Pancreas (tissue), 10 donors: ENCODE data around the gene USP6. TPM values are rescaled to one million over a fixed set of nuclear protein-coding genes. Genes with fewer than 3 reads are reported as not detected.
"Not testable (repeated sequence)": the region's sequence is repeated elsewhere in the genome, so short reads cannot be mapped to it uniquely, and the experiment has no call there.

ENCODE experiments used
- ATAC-seq, 4 donors: fragments of 200-7000 bp; cut with Tn5 transposase; one replicate each; pipeline versions ENCODE4 v1.8.0 to v1.9.1; 2020; ENCODE audit warnings: mild to moderate bottlenecking in 4 of 4, moderate library complexity in 4 of 4
- DNase-seq, 6 donors: peaks; one replicate each; pipeline ENCODE4 v3.0.0-alpha.2; 2020
- FAIRE-seq: peaks from 2 replicates; lab custom pipeline; 2012; peaks lifted over from hg19 to GRCh38; lab: Jason Lieb, UNC
- H3K27ac ChIP-seq, 4 donors: fragments of 200-600 bp; sonication (generic); 1 replicate in 3 of 4; 2 replicates in 1 of 4; pipeline versions ENCODE4 v1.5.0 to v1.8.0; 2020
- H3K27me3 ChIP-seq, 4 donors: fragments of 200-600 bp; one replicate each; pipeline ENCODE4 v1.8.0; 2021
- H3K36me3 ChIP-seq, 3 donors: fragments of 200-600 bp; sonication (generic) in 1 of 3; one replicate each; pipeline versions ENCODE4 v1.5.0 to v1.8.0; 2020 to 2021
- H3K4me1 ChIP-seq, 3 donors: fragments of 200-600 bp; one replicate each; pipeline ENCODE4 v1.8.0; 2021
- H3K4me3 ChIP-seq, 4 donors: fragments of 200-600 bp; sonication (generic) in 2 of 4; one replicate each; pipeline versions ENCODE4 v1.5.0 to v1.8.0; 2020 to 2021
- H3K9me3 ChIP-seq, 4 donors: fragments of 200-600 bp; one replicate each; pipeline ENCODE4 v1.8.0; 2021
- CTCF ChIP-seq, 4 donors: fragments of 200-600 bp; sonication (generic) in 3 of 4; IDR thresholded peaks; one replicate each; pipeline versions ENCODE4 v1.5.0 to v1.8.0; 2021; ENCODE audit warnings: antibody characterized with exemption in 4 of 4
- WGBS, 2 donors: extraction: QIAGEN DNeasy Blood & Tissue Kit; methylation state at CpG; one replicate each; pipeline ENCODE4 v1.1.7; 2013; 5-methylcytosine and 5-hydroxymethylcytosine counted together
- intact Hi-C, 3 donors: fragments of 100-400 bp; cut with DNase I; formaldehyde crosslinking; loops; one replicate each; pipeline versions ENCODE4 v1.11.1 to v1.14.2; 2022
- polyA plus RNA-seq, 2 donors: library from polyadenylated mRNA; stranded (reverse); fragments of 200-250 nt; gene quantifications; one replicate each; pipeline ENCODE4 v1.2.3, GENCODE V29; 2013
- total RNA-seq, 6 donors: library from RNA; stranded (reverse); fragmentation: NEBNext Ultra II Directional in 4 of 6; extraction: Animal tissue kit (Norgen Biotek cat#: 25700) in 4 of 6; gene quantifications; one replicate each; pipeline versions ENCODE4 v1.2.1 to v1.2.4, GENCODE V29; 2021 to 2023
- donor health status: healthy with polysubstance abuse.
- donor health status: DM: no; HTN: no; CAD: no; lungs with moderate emphysema.
- donor health status: DM: no; HTN: no; CAD: no.
- donor health status: control.
- donor health status: control.
- donor health status: Bipolar disorder and iron deficiency.
- donor health status: DM: yes; HTN: yes; CAD: no.
- donor health status: DM: no; HTN: no; CAD: no.
- donor health status: DM: no; HTN: no; CAD: no.
- donor health status: DM: yes; HTN: yes; CAD: no.

USP6 gene
- total and polyA plus RNA-seq, 8 donors = 0.03 to 0.09 (median 0.05) TPM

- no peak for DNase-seq
- Histone ChIP-seq H3K9me3 (no peaks in the 10 kb centered on the region), H3K36me3 (no peaks in the 10 kb centered on the region), H3K4me1 (no peaks in the 10 kb centered on the region), H3K4me3 (no peak overlapping the region), H3K27me3 (no peaks in the 10 kb centered on the region), H3K27ac (no peak overlapping the region)
- 75 to 89% methylated on average over 23 to 24 of the region's 24 CpGs for WGBS, 2 donors
- TF ChIP-seq CTCF (IDR thresholded peaks at IDR 0.05) = no peak
- ATAC-seq = no peak
- intact Hi-C loops = no loop called here
- FAIRE-seq = no peak
Measured at GRCh38 chr17:5138616-5139457, 23.0 kb downstream of the USP6 start.

- no peak overlapping the region for H3K27ac ChIP-seq
- no peak for DNase-seq
- no peaks in the 10 kb centered on the region for H3K9me3 ChIP-seq
- no peak for ATAC-seq
- no peaks in the 10 kb centered on the region for H3K4me1 ChIP-seq
- H3K36me3 ChIP-seq = no peaks in the 10 kb centered on the region
- intact Hi-C loops = no loop called here
- WGBS, 2 donors = 83 to 90% methylated on average over 5 of the region's 5 CpGs
- no peaks in the 10 kb centered on the region for H3K27me3 ChIP-seq
- FAIRE-seq = no peak
- H3K4me3 ChIP-seq = no peak overlapping the region
- TF ChIP-seq CTCF (IDR thresholded peaks at IDR 0.05) = no peak
Measured at GRCh38 chr17:5139458-5139732, 23.6 kb downstream of the USP6 start.

GRCh38 chr17:5142877-5143276 lies 27.0 kb downstream of the USP6 start:
- H3K27me3 ChIP-seq, intact Hi-C loops, DNase-seq, H3K36me3 ChIP-seq, ATAC-seq, H3K9me3 ChIP-seq, FAIRE-seq, H3K4me1 ChIP-seq, H3K4me3 ChIP-seq, H3K27ac ChIP-seq: not testable (repeated sequence)
- WGBS, 2 donors = 83 to 89% methylated on average over 13 to 15 of the region's 18 CpGs

DNA sequence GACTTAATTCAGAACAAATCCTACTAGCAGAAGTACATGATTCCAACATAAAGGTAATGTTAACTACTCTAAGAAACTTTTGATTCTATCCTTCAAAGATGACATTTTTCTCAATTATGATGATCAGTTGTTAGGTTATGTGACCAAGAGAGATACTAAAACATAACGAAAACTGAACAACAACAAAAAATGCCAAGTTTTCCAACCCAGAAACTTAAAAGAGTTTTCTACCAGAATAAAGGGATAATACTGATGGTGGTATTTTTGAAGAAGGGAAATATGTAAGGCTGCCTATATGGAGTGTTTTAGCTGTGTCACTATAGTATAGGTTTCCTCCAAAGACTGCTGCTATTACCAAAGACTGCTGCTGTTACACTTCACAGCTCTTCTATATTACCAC lies 30.3 kb downstream of the USP6 start:
- DNase-seq, FAIRE-seq, H3K36me3 ChIP-seq, H3K4me3 ChIP-seq, H3K4me1 ChIP-seq, H3K9me3 ChIP-seq, intact Hi-C loops, H3K27ac ChIP-seq, H3K27me3 ChIP-seq, ATAC-seq: not testable (repeated sequence)
- 50 to 66% methylated on average over 1 of the region's 1 CpG for WGBS, 2 donors

DNA sequence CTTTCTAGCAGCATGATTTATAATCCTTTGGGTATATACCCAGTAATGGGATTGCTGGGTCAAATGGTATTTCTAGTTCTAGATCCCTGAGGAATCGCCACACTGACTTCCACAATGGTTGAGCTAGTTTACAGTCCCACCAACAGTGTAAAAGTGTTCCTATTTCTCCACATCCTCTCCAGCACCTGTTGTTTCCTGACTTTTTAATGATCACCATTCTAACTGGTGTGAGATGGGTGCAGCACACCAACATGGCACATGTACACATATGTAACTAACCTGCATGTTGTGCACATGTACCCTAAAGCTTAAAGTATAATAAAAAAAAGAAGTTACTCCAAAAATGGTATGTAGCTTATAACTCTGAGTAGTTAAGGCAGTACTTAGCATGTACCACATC lies 44.9 kb downstream of the USP6 start:
- H3K27ac ChIP-seq, H3K36me3 ChIP-seq, intact Hi-C loops, H3K4me3 ChIP-seq, H3K9me3 ChIP-seq, H3K4me1 ChIP-seq, FAIRE-seq, ATAC-seq, H3K27me3 ChIP-seq, DNase-seq: not testable (repeated sequence)
- WGBS, 2 donors = 70 to 80% methylated on average over 1 of the region's 1 CpG

DNA sequence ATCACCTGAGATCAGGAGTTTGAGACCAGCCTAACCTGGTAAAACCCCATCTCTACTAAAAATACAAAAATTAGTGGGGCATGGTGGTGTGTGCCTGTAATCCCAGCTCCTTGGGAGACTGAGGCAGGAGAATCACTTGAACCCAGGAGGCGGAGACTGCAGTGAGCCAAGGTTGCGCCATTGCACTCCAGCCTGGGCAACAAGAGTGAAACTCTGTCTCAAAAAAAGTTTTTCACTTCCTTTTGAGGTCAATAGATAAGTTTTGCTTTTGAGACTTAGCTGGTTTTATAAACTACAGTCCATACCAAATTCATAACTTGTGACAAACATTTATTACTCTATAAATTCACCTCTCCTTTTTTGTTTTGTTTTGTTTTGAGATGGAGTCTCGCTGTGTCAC lies 46.0 kb downstream of the USP6 start:
- H3K9me3 ChIP-seq, H3K27ac ChIP-seq, H3K27me3 ChIP-seq, H3K4me3 ChIP-seq, DNase-seq, H3K4me1 ChIP-seq, ATAC-seq, intact Hi-C loops, FAIRE-seq, H3K36me3 ChIP-seq: not testable (repeated sequence)
- WGBS, 2 donors = 81 to 91% methylated on average over 3 of the region's 3 CpGs

DNA sequence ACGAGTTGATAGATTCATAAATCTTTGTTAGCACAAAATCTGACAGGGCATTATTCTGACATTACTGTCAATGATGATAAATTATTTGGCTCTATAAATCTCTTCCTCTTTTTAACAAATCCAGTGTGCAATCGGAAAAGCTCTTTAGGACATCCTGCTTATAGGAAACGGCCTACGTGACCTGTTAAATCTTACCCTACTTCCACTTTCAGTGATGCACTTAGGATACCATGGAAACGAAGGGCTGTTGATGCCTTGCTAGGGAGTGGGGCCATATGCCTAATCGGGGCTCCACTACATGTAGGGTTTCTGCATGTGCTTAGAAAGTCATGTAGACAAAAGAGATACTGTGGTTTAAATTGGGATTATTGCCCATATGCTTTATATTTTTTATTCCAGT lies 48.6 kb downstream of the USP6 start:
- Histone ChIP-seq H3K4me3 (no peak overlapping the region), H3K27ac (no peak overlapping the region), H3K36me3 (no peaks in the 10 kb centered on the region), H3K9me3 (no peaks in the 10 kb centered on the region), H3K27me3 (no peaks in the 10 kb centered on the region), H3K4me1 (no peaks in the 10 kb centered on the region)
- intact Hi-C loops = no loop called here
- no peak for FAIRE-seq
- peak in 1 of 4 donors; percentile 41 for ATAC-seq
- WGBS, 2 donors = 63 to 74% methylated on average over 6 of the region's 6 CpGs
- no peak for DNase-seq
- TF ChIP-seq CTCF (IDR thresholded peaks at IDR 0.05) = no peak

DNA sequence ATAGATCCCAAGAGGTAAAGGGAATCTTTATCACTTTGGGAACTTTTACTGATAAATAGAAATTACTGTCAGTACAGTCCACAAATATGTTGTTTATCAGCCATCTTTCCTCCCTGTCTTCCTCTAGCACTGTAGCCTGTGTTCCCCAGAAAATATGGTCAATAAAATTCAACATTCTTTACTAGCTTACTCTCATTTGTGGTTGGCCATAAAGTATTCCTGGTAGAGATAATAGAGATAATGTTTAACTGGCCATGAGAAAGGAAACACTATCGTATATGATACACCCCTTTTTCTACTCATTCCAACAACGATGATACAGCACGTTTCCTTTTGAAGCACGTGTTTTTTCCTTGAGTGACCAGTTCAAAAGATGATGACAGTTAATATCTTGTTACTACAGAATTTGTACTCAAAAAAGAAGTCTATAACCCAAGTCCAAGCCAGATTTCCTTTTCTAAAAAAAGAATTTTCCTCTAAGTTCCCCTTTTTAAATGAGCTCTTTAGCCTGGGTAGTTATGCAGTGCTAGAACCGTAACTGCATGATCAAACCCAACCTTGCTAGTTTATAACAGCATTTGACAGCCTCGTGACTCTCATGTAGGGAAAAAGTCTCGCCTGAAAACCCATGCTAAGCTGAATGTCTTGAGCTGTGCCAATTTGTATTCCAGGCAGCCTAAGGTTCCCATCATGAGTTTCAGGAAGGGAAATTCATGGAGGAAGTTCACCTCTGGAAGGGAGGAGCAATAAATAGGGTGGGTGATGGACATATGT lies 50.1 kb downstream of the USP6 start:
- H3K4me3 ChIP-seq, H3K27ac ChIP-seq, H3K4me1 ChIP-seq, DNase-seq, H3K9me3 ChIP-seq, H3K36me3 ChIP-seq, intact Hi-C loops, ATAC-seq, H3K27me3 ChIP-seq: not testable (repeated sequence)
- FAIRE-seq = peak; percentile 63
- 30 to 45% methylated on average over 5 to 6 of the region's 7 CpGs for WGBS, 2 donors

DNA sequence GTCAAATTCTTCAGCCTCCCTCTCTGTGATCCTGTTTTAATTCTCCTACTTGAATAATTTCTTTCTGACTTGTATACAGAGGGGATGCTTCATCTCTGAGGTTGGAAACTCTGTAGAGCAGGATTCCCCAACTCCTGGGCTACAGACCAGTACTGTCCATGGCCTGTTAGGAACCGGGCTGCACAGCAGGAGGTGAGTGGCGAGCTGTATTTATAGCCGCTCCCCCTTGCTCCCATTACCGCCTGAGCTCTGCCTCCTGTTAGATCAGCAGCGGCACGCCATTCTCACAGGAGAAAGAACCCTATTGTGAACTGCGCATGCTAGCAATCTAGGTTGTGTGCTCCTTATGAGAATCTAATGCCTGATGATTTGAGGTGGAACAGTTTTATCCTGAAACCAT lies 59.2 kb downstream of the USP6 start:
- H3K4me3 ChIP-seq, H3K9me3 ChIP-seq, FAIRE-seq, H3K27ac ChIP-seq, intact Hi-C loops, H3K27me3 ChIP-seq, H3K36me3 ChIP-seq, H3K4me1 ChIP-seq, ATAC-seq, DNase-seq: not testable (repeated sequence)
- WGBS, 2 donors = 89 to 92% methylated on average over 7 of the region's 7 CpGs
